HepG2 (cell line): ENCODE data around the gene AK8. TPM values are rescaled to one million over a fixed set of nuclear protein-coding genes. Genes with fewer than 3 reads are reported as not detected.

Source experiments
- ATAC-seq: fragments of 200-7000 bp; cut with Tn5 transposase; 3 replicates; pipeline ENCODE4 v1.9.1; 2020; ENCODE audit warnings: mild to moderate bottlenecking, moderate library complexity
- BruUV-seq: library from RNA; stranded (reverse); fragments of 400-500 nt; replicated peaks from 2 replicates; lab custom pipeline; 2021; lab: Mats Ljungman, UMichigan
- CTCF ChIA-PET: fragments of 300-600 bp; formaldehyde crosslinking; extraction: SDS; loops from one replicate; lab custom pipeline; 2021; ENCODE audit warnings: low total read pairs, inconsistent platforms, low intra/inter-chr PET ratio; lab: Yijun Ruan, JAX
- POLR2A ChIA-PET: fragments of 350-600 bp; sonication (Branson Sonifier 250); formaldehyde crosslinking; loops from one replicate; lab custom pipeline; 2020; ENCODE audit warnings: antibody characterized with exemption, inconsistent platforms; lab: Yijun Ruan, JAX
- DNase-seq: peaks from one replicate; pipeline ENCODE4 v3.0.0-alpha.2; 2015; ENCODE audit warnings: low spot score
- FAIRE-seq: peaks from 3 replicates; lab custom pipeline; 2011; peaks lifted over from hg19 to GRCh38; lab: Jason Lieb, UNC
- H2AFZ ChIP-seq: one replicate; pipeline ENCODE4 v1.6.1; 2011; ENCODE audit warnings: low read length, inconsistent platforms
- H3K27ac ChIP-seq: fragments of 300-600 bp; 3 replicates; pipeline ENCODE4 v1.8.0; 2011; ENCODE audit warnings: mixed run types, mild to moderate bottlenecking, mixed read lengths, low read length, inconsistent platforms; ENCODE audit not compliant: insufficient read depth; ENCODE audit errors: extremely low read length
- H3K27me3 ChIP-seq, 2 experiments: fragments of 200-600 bp in 1 of 2; 2 replicates in 1 of 2; 3 replicates in 1 of 2; pipeline versions ENCODE4 v1.6.0 to v1.8.0; 2011; ENCODE audit warnings: low read length in 2 of 2, mild to moderate bottlenecking in 2 of 2, moderate library complexity in 2 of 2, inconsistent platforms in 1 of 2; ENCODE audit not compliant: insufficient read depth in 2 of 2, control insufficient read depth in 1 of 2
- H3K36me3 ChIP-seq, 2 experiments: fragments of 200-600 bp in 1 of 2; replicated peaks in 1 of 2; 2 replicates in 1 of 2; 3 replicates in 1 of 2; pipeline versions ENCODE4 v1.5.1 to v1.8.0; 2011; ENCODE audit warnings: low read length in 2 of 2, inconsistent platforms in 1 of 2; ENCODE audit not compliant: insufficient read depth in 2 of 2, control insufficient read depth in 1 of 2
- H3K4me1 ChIP-seq: 2 replicates; pipeline ENCODE4 v1.5.1; 2012; ENCODE audit warnings: low read length, inconsistent platforms; ENCODE audit not compliant: insufficient read depth
- H3K4me2 ChIP-seq: 2 replicates; pipeline ENCODE4 v1.6.0; 2011; ENCODE audit warnings: low read depth, low read length, inconsistent platforms
- H3K4me3 ChIP-seq, 3 experiments: fragments of 200-600 bp in 1 of 3; sonication (generic), shearing (Covaris generic) in 1 of 3; replicated peaks in 1 of 3; 2 replicates each; pipeline ENCODE4 v1.5.1; 2011 to 2016; ENCODE audit warnings: low read length in 3 of 3, inconsistent platforms in 2 of 3, low read depth in 2 of 3, mild to moderate bottlenecking in 2 of 3, control low read depth in 1 of 3, mixed read lengths in 1 of 3; ENCODE audit not compliant: insufficient read depth in 1 of 3
- H3K79me2 ChIP-seq: one replicate; pipeline ENCODE4 v1.6.1; 2011; ENCODE audit warnings: low read length, inconsistent platforms; ENCODE audit not compliant: insufficient read depth
- H3K9ac ChIP-seq: 2 replicates; pipeline ENCODE4 v1.6.0; 2011; ENCODE audit warnings: mild to moderate bottlenecking, low read depth, low read length, inconsistent platforms; ENCODE audit not compliant: insufficient read depth
- H3K9me3 ChIP-seq: 2 replicates; pipeline ENCODE4 v1.5.1; 2012; ENCODE audit warnings: mild to moderate bottlenecking, low read length
- H4K20me1 ChIP-seq: 2 replicates; pipeline ENCODE4 v1.6.0; 2011; ENCODE audit warnings: inconsistent platforms, mild to moderate bottlenecking, low read length, moderate library complexity; ENCODE audit not compliant: insufficient read depth
- KDM5A ChIP-seq: fragments of 200-600 bp; sonication (generic); IDR thresholded peaks from 2 replicates; pipeline ENCODE4 v1.7.0; 2018; ENCODE audit warnings: antibody characterized with exemption, mild to moderate bottlenecking, low read length, borderline replicate concordance
- ZNF143 ChIP-seq: sonication (generic); formaldehyde crosslinking; IDR thresholded peaks from 2 replicates; pipeline ENCODE4 v1.4.0; 2020; ENCODE audit warnings: missing genetic modification reagents
- ZNF160 ChIP-seq: sonication (generic); formaldehyde crosslinking; IDR thresholded peaks from 2 replicates; pipeline ENCODE4 v1.8.0; 2022; ENCODE audit warnings: mild to moderate bottlenecking, inconsistent platforms, missing genetic modification reagents
- ZNF446 ChIP-seq: sonication (generic); formaldehyde crosslinking; IDR thresholded peaks from 2 replicates; pipeline ENCODE4 v1.5.0; 2020; ENCODE audit warnings: mild to moderate bottlenecking, missing genetic modification reagents
- WGBS: methylation state at CpG from one replicate; pipeline ENCODE4 v1.1.6; 2017; ENCODE audit warnings: low lambda C conversion rate; 5-methylcytosine and 5-hydroxymethylcytosine counted together
- in situ Hi-C: cut with HindIII; loops from 2 replicates; pipeline ENCODE4 v1.10.0; 2017; ENCODE audit warnings: low pct_unique_long_range_greater_than_20kb; ENCODE audit not compliant: extremely low pct_ligation_motif_present
- intact Hi-C: fragments of 100-400 bp; cut with micrococcal nuclease; formaldehyde crosslinking; loops from one replicate; pipeline ENCODE4 v1.10.0; 2022; ENCODE audit not compliant: unreplicated experiment
- polyA plus RNA-seq, 8 experiments: library from polyadenylated mRNA; depleted of rRNA in 3 of 8; stranded (reverse) in 7 of 8; unstranded in 1 of 8; fragments of >200 nt; fragmentation: Illumina TruSeq in 4 of 8; extraction: Trizol in 4 of 8; gene quantifications; 2 replicates each; pipeline versions ENCODE4 v1.2.1 to v1.2.3, GENCODE V29; 2011 to 2016; ENCODE audit warnings: low read depth in 4 of 8, missing spikeins in 1 of 8, mixed read lengths in 1 of 8; ENCODE audit not compliant: insufficient read depth in 1 of 8
- total RNA-seq, 5 experiments: library from RNA; depleted of rRNA; stranded (reverse); fragments of >200 nt; fragmentation: Illumina TruSeq; extraction: Trizol; gene quantifications; 2 replicates each; pipeline ENCODE4 v1.2.3, GENCODE V29; 2016; ENCODE audit warnings: low read depth in 1 of 5
- TF ChIP-seq, protein P1 (sequence below): sonication (generic); formaldehyde crosslinking; IDR thresholded peaks from 2 replicates; pipeline ENCODE4 v1.4.0; 2020; ENCODE audit warnings: missing genetic modification reagents, mild to moderate bottlenecking, borderline replicate concordance

The AK8 gene
- total and polyA plus RNA-seq, 2 of the 13 experiments (the other 11 are each of a cell fraction or from before 2014, with no cell fraction given): 0.11 TPM; not detected in 1

DNA sequence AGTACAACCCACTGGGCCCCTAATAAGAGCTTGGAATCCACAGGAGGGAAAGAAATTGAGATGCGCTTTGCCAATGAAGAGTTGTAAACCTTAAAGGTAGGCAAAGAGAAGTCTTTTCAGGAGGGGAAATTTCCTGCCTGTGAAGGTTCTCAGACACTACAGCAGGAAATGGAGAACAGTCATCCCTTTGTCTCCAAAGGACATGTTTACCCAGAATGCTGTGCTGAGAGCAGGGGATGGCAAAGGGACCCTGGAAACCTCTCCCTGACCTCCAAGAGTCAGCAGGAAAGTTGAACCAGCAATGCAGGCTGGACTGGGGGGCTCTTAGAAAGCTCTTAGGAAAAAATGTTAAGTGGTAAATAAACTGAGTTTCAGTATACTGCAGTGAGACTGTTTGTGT lies 103.2 kb downstream of the AK8 start:
- peaks cover 1 to 12% of the 10 kb centered on the region in 2 experiments; a peak in 3 of 5 replicates for H3K27me3 ChIP-seq
- H3K4me3 ChIP-seq: no peak overlapping the region
- peak; percentile 56 for TF ChIP-seq ZNF143 (CRISPR knock-in tag)
- no peak for TF ChIP-seq KDM5A
- ChIA-PET POLR2A (no interaction called here), CTCF (no interaction called here)
- intact Hi-C loops: no loop called here
- ATAC-seq (no peak), DNase-seq (peak; percentile 17), FAIRE-seq (no peak)
- no peaks in the 10 kb centered on the region for H3K36me3 ChIP-seq
- no TSS peak for BruUV-seq
- H3K9ac ChIP-seq: no peak overlapping the region
- in situ Hi-C loops: no loop called here
- 0 out of 2 replicates have a peak, but pooled peaks cover 7% of the 10 kb centered on the region for H3K9me3 ChIP-seq
- peak overlapping the region; percentile 63 for H2AFZ ChIP-seq
- WGBS: 89% methylated on average over 1 of the region's 1 CpG
- peaks cover 26% of the 10 kb centered on the region for H3K4me1 ChIP-seq
- H3K79me2 ChIP-seq: no peaks in the 10 kb centered on the region
- no peak overlapping the region for H3K27ac ChIP-seq
- no peaks in the 10 kb centered on the region for H4K20me1 ChIP-seq
- H3K4me2 ChIP-seq: no peak overlapping the region

DNA sequence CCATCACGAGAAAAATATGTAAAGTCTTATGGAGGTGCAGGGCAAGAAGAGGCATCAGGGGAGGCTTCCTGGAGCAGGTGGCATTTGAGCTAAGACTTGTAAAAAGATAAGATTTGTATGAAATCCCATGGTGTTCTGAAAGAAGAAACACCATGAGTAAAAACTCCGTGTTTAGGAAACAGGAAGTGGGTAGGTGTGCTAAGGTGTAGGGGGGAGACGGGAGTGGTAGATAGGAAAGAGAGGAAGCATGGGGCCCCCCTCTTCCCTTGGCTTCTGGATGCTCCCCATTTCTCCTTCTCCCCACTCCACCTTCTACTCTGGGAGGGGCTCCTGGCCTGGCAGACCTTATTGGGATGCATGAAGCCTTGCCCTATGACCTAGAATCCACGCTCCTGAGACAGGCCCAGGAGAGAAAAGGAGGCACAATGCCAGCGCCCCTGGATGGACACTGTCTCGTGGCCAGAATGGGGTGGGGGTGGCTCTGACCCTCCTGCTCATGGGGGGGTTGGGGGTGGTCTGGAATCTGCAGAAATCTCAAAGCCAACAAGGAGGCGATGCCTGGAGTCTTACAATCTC lies 104.2 kb downstream of the AK8 start:
- Histone ChIP-seq H3K79me2 (no peaks in the 10 kb centered on the region), H3K36me3 (no peaks in the 10 kb centered on the region), H3K27ac (no peak overlapping the region), H2AFZ (no peak overlapping the region), H3K27me3 (peaks cover 1 to 10% of the 10 kb centered on the region in 2 experiments; a peak in 3 of 5 replicates), H3K9ac (no peak overlapping the region), H3K4me1 (peaks cover 26% of the 10 kb centered on the region), H3K9me3 (0 out of 2 replicates have a peak, but pooled peaks cover 7% of the 10 kb centered on the region), H4K20me1 (no peaks in the 10 kb centered on the region), H3K4me3 (no peak overlapping the region), H3K4me2 (no peak overlapping the region)
- TF ChIP-seq ZNF446 (CRISPR knock-in tag) (no peak), ZNF160 (CRISPR knock-in tag) (no peak)
- TF ChIP-seq, protein P1, sequence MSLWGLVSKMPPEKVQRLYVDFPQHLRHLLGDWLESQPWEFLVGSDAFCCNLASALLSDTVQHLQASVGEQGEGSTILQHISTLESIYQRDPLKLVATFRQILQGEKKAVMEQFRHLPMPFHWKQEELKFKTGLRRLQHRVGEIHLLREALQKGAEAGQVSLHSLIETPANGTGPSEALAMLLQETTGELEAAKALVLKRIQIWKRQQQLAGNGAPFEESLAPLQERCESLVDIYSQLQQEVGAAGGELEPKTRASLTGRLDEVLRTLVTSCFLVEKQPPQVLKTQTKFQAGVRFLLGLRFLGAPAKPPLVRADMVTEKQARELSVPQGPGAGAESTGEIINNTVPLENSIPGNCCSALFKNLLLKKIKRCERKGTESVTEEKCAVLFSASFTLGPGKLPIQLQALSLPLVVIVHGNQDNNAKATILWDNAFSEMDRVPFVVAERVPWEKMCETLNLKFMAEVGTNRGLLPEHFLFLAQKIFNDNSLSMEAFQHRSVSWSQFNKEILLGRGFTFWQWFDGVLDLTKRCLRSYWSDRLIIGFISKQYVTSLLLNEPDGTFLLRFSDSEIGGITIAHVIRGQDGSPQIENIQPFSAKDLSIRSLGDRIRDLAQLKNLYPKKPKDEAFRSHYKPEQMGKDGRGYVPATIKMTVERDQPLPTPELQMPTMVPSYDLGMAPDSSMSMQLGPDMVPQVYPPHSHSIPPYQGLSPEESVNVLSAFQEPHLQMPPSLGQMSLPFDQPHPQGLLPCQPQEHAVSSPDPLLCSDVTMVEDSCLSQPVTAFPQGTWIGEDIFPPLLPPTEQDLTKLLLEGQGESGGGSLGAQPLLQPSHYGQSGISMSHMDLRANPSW: no peak
- no TSS peak for BruUV-seq
- in situ Hi-C loops: no loop called here
- CTCF ChIA-PET: no interaction called here
- ATAC-seq (no peak), FAIRE-seq (no peak), DNase-seq (no peak)
- POLR2A ChIA-PET: no interaction called here
- intact Hi-C loops: no loop called here
- WGBS: 24% methylated on average over 7 of the region's 7 CpGs
